ENCODE results near the gene GNLY.

The GNLY gene

GRCh38 chr2:85707304-85707703 is 13.1 kb downstream of the GNLY start:
- no peaks in the 10 kb centered on the region for H3K27me3 ChIP-seq

DNA sequence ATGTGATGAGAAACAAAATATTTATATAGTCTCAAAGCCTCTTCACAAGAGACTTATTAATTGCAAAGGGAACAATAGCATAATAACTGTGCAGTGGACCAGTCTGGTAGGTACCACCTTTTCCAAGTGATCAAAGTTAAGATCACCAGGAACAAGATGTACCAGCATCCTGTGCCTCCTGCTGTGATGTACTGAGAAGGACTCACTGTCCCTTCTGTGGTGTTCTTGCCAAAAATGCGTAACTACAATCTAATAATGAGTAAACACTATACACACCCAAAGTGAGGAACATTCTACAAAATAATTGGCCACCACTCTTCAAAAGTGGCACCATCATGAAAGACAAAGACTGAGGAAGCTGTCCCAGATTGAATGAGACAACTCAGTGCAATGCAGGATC is 14.5 kb downstream of the GNLY start:
- Histone ChIP-seq H3K9me3 (no peaks in the 10 kb centered on the region), H3K27ac (no peak overlapping the region), H3K36me3 (no peaks in the 10 kb centered on the region), H3K4me3 (no peak overlapping the region), H3K27me3 (no peaks in the 10 kb centered on the region), H3K4me1 (peaks cover 0 to 56% (median 28%) of the 10 kb centered on the region in 4 donors)
- peak in 1 of 2 donors; percentile 35 for DNase-seq
- intact Hi-C loops (cut with DNase I; ENCODE audit: low total_unique reads), result loop anchor here (5.0 kb wide), 1 partner anchor 71 kb away; no protein-coding TSS in a partner anchor
- TF ChIP-seq CTCF (IDR thresholded peaks at IDR 0.05), result no peak

More at GRCh38 chr2:85707304-85707703, 13.1 kb downstream of the GNLY start:
- TF ChIP-seq CTCF (IDR thresholded peaks at IDR 0.05), result peak; percentile 81 to 83
- peak; percentile 65 to 68 for DNase-seq
- Histone ChIP-seq H3K27ac (no peak overlapping the region), H3K9me3 (no peaks in the 10 kb centered on the region), H3K36me3 (no peaks in the 10 kb centered on the region), H3K4me3 (no peak overlapping the region), H3K4me1 (peaks cover 0 to 43% (median 19%) of the 10 kb centered on the region in 4 donors)
- intact Hi-C loops (cut with DNase I; ENCODE audit: low total_unique reads), result loop anchor here (5.0 kb wide), 1 partner anchor 70 kb away; no protein-coding TSS in a partner anchor

GRCh38 chr2:85709401-85709811 is 15.2 kb downstream of the GNLY start:
- no peak overlapping the region for H3K4me3 ChIP-seq
- intact Hi-C loops (cut with DNase I; ENCODE audit: low total_unique reads), result loop anchor here (5.0 kb wide), 1 partner anchor 72 kb away; no protein-coding TSS in a partner anchor
- peak overlapping the region in 1 of 2 donors; percentile 25 for H3K27ac ChIP-seq
- peak in 1 of 2 donors; percentile 63 for DNase-seq
- peaks cover 0 to 60% (median 28%) of the 10 kb centered on the region in 4 donors for H3K4me1 ChIP-seq
- no peaks in the 10 kb centered on the region for H3K27me3 ChIP-seq
- TF ChIP-seq CTCF (IDR thresholded peaks at IDR 0.05), result no peak
- no peaks in the 10 kb centered on the region for H3K9me3 ChIP-seq
- H3K36me3 ChIP-seq, result no peaks in the 10 kb centered on the region

DNA sequence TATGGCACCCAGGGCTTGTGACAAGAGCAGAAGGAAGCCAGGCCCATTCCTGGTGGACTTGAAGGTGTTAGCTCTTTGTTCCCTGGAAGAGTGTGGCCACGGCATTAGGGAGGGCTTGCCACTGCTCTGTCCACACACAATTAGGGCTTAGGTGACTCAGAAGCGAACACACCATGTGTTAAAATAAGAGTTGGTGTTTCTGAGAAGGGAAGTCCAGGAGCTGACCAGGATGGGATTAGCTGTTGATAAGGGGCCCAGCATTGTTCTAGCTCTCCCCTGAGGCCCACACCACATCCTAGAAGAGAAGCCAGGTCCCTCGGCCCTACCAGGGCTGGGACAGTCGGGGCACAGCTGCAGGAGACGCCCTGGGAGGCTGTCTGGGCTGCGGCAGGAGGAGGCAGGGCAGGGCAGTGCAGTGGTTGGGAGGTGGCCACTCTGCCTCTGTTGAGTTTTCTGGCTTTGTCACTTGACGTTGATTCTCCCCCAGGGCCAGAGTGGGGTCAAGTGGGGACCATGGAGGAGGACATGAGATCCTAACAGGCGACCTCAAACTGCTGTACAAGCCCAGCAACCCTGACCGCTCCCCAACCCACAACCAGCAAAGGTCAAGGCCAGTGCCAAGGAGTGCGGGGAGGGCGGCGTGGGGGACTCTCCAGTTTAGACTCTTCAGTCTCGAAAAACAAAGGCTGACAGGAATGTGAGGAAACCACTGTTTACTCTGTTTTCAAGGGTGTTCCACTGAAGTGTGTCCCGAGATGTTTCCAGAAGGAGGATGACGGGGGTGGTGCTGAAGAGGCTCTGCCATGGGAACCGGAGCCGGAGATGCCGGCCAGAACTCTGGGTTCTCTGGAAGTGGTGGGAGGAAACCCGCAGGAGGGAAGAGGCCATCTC is 16.8 kb downstream of the GNLY start:
- no peak overlapping the region for H3K4me3 ChIP-seq
- peak; percentile 64 to 76 for DNase-seq

GRCh38 chr2:85711578-85712060 is 17.5 kb downstream of the GNLY start:
- TF ChIP-seq CTCF (IDR thresholded peaks at IDR 0.05), result no peak
- Histone ChIP-seq H3K9me3 (no peaks in the 10 kb centered on the region), H3K4me3 (no peak overlapping the region), H3K4me1 (peaks cover 0 to 41% (median 15%) of the 10 kb centered on the region in 4 donors), H3K36me3 (no peaks in the 10 kb centered on the region), H3K27me3 (no peaks in the 10 kb centered on the region), H3K27ac (peak overlapping the region; percentile 35 to 39)
- DNase-seq, result peak in 1 of 2 donors; percentile 65
- intact Hi-C loops (cut with DNase I; ENCODE audit: low total_unique reads), result no loop called here

More for the DNA sequence above, 16.8 kb downstream of the GNLY start:
- no peaks in the 10 kb centered on the region for H3K9me3 ChIP-seq
- no peaks in the 10 kb centered on the region for H3K36me3 ChIP-seq
- no peaks in the 10 kb centered on the region for H3K27me3 ChIP-seq
- intact Hi-C loops (cut with DNase I; ENCODE audit: low total_unique reads), result no loop called here
- H3K4me1 ChIP-seq, result peaks cover 0 to 48% (median 18%) of the 10 kb centered on the region in 4 donors
- TF ChIP-seq CTCF (IDR thresholded peaks at IDR 0.05), result no peak
- H3K27ac ChIP-seq, result peak overlapping the region; percentile 35 to 39
